GM15510 (cell line): ENCODE data around the gene ITGB5.

Experiments
- POLR2A ChIP-seq: IDR thresholded peaks from 3 replicates; pipeline ENCODE4 v1.6.1; 2011; ENCODE audit warnings: borderline replicate concordance; ENCODE audit not compliant: insufficient read length; ENCODE audit errors: extremely low read depth

ITGB5 gene

GRCh38 chr3:124772081-124772831 is 114.9 kb downstream of the ITGB5 start:
- TF ChIP-seq POLR2A, result no peak

- no peak for TF ChIP-seq POLR2A
Observed at GRCh38 chr3:124771083-124771445, 116.1 kb downstream of the ITGB5 start.

- TF ChIP-seq POLR2A, result no peak
Observed at GRCh38 chr3:124770336-124771082, 116.7 kb downstream of the ITGB5 start.

GRCh38 chr3:124769462-124769861 is 117.7 kb downstream of the ITGB5 start:
- no peak for TF ChIP-seq POLR2A

- no peak for TF ChIP-seq POLR2A
Observed at GRCh38 chr3:124768812-124769211, 118.4 kb downstream of the ITGB5 start.

- TF ChIP-seq POLR2A, result no peak
Observed at GRCh38 chr3:124767691-124768090, 119.5 kb downstream of the ITGB5 start.

GRCh38 chr3:124767264-124767663 is 119.9 kb downstream of the ITGB5 start:
- TF ChIP-seq POLR2A, result no peak

GRCh38 chr3:124766113-124767095 is 120.8 kb downstream of the ITGB5 start:
- no peak for TF ChIP-seq POLR2A

- TF ChIP-seq POLR2A, result no peak
Observed at GRCh38 chr3:124765197-124765840, 121.8 kb downstream of the ITGB5 start.

GRCh38 chr3:124764746-124765145 is 122.4 kb downstream of the ITGB5 start:
- no peak for TF ChIP-seq POLR2A

GRCh38 chr3:124763644-124764358 is 123.4 kb downstream of the ITGB5 start:
- no peak for TF ChIP-seq POLR2A

- TF ChIP-seq POLR2A, result no peak
Observed at GRCh38 chr3:124763206-124763605, 124.0 kb downstream of the ITGB5 start.

- no peak for TF ChIP-seq POLR2A
Observed at GRCh38 chr3:124762661-124763011, 124.5 kb downstream of the ITGB5 start.
